Suppressor macrophage (primary cell): Measurements from ENCODE around the gene SYT1.

Experiments
- DNase-seq, 4 experiments: peaks; one replicate each; pipeline ENCODE4 v3.0.0-alpha.2; 2020 to 2022

The SYT1 gene

GRCh38 chr12:79063258-79063657, 198.7 kb downstream of the SYT1 start:
- DNase-seq, result no peak

- no peak for DNase-seq
These were observed 203.4 kb downstream of the SYT1 start for GRCh38 chr12:79067977-79068376.

DNA sequence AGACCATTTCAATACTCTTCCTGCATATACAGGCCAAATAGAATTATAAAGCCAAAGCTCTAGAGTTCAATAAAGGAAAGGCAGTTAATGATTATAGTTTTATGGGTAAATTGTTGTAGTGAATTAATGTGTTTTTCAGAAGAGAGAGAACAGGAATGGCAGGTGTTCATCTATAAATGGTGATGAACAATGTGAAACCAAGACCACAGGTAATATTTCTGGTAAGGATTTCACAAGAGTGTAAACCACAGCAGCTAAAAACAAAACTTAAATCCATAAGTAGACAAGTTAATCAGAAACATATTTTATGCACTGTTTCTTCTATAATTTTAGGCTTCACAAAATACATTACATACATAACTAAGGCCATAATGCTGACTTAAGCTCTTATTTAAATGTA, 204.4 kb downstream of the SYT1 start:
- no peak for DNase-seq

- no peak for DNase-seq
These were observed 206.9 kb downstream of the SYT1 start for GRCh38 chr12:79071498-79071897.

GRCh38 chr12:79073506-79073905, 208.9 kb downstream of the SYT1 start:
- DNase-seq, result no peak

GRCh38 chr12:79082595-79082994, 218.0 kb downstream of the SYT1 start:
- DNase-seq, result no peak

DNA sequence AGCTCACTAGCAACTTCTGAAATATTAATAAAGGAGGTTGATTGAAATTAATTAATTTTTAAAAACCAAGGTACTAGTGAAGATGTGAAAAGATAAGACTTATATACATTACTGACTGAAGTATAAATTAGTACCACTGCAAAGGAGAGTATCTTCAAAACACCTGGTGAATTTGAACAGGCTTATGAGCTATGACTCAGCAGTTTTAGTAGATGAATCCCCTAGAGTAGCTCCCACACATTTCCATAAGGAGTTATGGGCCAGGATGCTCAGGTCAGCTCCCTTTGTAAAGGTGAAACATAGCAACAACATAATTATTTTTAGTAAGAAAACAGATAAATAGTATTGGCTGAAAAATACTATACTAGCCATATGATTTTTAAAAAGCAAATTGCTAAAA, 218.6 kb downstream of the SYT1 start:
- DNase-seq, result no peak

GRCh38 chr12:79085106-79085682, 220.6 kb downstream of the SYT1 start:
- no peak for DNase-seq

- DNase-seq, result no peak
These were observed 222.1 kb downstream of the SYT1 start for GRCh38 chr12:79086541-79087296.

- DNase-seq, result no peak
These were observed 234.0 kb downstream of the SYT1 start for GRCh38 chr12:79098530-79098929.

DNA sequence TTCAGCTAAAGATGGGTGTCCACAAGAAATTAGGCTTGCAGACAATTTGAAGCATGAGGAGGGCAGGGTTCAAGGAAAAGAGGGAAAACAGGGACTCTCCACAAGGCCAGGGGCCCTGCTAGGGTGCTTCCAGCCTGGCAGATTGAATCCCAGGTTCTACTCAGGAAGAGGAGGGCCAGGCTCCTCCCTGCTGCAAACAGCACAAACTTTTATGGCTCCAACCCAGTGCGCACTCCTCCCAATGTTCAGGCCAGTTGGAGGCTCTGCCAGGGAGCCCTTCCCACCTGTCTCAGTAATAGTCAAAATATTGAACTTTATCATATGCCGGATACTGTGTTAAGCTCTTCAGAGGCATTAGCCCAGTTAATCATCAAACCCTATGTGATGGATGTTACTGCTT, 244.4 kb downstream of the SYT1 start:
- no peak for DNase-seq

DNA sequence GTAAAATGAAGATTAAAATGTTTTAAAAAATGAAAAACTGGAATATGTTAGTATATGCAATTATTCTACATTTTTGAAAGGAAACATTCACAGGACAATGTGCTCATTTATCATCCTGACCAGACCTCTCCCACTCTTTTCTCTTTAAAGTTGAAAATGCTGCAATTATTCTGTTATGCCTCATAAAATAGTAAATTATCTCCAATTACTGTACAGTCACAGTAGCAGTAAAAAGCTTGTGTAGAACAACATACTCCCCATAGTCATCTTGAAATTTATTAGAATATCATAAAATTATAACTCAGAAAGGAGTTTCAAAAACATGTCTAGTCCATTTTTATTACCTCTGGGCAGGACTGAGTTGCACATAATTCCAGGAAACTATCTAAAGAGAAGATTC, 250.3 kb downstream of the SYT1 start:
- DNase-seq, result no peak

- DNase-seq, result no peak
These were observed 251.2 kb downstream of the SYT1 start for GRCh38 chr12:79115743-79116142.

DNA sequence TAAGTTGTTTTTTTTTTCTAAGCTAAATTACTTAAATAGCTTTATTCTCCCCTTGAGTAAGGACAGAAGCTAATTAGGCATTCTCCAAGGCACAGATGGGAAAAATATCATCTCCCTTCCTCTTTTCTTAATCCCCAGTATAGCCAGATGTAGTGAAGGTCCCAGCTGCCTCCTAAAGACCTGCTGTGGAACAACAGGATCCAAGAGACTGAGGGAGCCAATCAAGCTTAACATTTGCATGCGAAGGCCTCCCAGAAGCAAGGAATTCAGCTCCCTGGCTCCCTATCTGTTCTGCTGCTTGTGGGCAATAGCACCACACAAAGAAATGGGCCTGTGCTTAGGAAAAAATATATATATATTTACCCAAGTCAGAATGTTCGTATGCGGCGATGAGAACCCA, 255.2 kb downstream of the SYT1 start:
- DNase-seq, result no peak

DNA sequence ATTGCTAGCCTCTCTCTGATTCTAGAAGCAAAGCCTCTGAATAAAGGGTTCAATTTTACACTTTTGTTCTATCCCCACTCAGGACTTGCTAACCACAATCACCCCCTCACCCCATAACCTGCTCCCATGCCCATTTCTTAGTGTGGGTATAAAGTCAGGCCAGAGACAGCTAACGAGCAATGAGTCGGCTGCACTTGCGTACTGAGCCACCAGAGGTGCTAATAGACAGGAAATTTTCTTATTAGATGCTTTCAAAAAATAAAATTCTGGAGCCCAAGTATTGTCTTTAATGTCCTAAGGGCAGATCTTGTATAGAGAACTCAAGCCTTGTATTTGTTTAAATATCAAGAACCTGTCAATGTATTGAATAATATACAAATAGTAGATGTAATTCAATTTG, 256.9 kb downstream of the SYT1 start:
- DNase-seq, result peak in 3 of 4 experiments; percentile 5 to 24 (median 21)

DNA sequence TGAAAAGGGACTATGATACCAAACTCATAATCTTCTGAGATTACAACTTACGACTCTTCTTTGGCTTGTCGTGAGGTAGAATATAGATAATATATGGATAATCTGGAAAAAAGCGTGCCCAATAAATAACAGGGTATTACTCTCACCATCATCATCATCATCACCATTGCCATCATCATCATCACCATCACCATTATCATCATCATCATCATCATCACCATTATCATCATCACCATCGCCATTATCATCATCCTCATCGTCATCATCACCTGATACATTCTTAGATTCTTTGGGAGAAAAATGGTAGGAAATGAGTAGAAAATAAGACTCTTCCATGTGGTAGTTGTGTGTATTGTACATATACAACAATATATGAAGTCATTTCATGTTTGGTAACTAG, 259.8 kb downstream of the SYT1 start:
- no peak for DNase-seq

DNA sequence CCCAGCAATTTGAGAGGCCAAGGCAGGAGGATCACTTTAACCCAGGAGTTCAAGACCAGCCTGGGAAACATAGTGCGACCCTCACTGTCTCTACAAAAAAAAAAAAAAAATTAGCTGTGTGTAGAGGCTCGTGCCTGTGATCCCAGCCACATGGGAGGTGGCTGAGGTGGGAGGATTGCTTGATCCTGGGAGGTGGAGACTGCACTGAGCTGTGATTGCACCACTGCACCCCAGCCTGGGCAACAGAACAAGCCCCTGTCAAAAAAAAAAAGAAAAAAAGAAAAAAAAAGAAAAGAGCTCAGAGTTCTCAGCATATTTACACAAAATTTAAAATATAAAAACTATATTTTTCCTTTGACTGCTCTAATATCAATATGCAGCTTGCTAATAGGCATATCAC, 260.8 kb downstream of the SYT1 start:
- DNase-seq, result no peak

- peak; percentile 41 to 79 (median 68) for DNase-seq
These were observed 262.7 kb downstream of the SYT1 start for GRCh38 chr12:79127271-79127751.

DNA sequence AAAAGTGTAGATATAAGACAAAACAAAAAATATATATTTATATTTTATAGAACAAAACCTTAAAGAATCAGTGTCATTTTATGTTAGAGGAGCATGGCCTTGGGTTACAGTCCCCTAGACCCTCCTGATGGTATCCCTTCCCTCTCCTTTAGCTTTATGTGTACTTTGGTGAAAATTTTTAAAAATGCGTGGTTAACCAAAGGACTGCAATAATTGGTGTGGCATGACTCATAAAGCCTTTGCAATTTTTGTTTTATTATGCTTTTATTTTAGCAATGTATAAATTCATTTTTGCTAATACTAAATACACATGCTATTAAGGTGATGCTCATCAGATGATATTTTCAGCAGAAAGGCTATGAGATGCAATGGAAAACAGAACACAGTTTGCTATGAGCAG, 264.4 kb downstream of the SYT1 start:
- no peak for DNase-seq

- no peak for DNase-seq
These were observed 274.3 kb downstream of the SYT1 start for GRCh38 chr12:79138872-79139271.

DNA sequence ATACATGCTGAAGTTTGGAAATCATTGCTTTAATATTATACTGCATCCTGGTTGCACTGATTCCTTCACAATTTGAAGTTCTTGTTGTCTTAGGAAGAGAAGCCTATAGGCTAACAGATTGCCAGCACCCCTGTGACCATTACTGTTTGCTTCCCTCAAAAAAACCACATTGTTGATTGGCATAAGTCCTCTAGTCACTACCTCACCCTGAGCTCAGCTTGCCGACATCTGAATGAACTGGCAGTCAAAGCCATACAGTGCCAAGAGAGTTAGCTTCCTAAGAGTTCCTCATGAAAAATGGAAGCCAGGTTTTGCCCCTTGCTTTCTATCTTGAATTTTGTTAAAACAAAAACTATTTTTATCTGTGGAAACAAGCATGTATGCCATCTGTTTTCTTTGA, 276.1 kb downstream of the SYT1 start:
- no peak for DNase-seq

- DNase-seq, result no peak
These were observed 277.2 kb downstream of the SYT1 start for GRCh38 chr12:79141776-79142175.

GRCh38 chr12:79143803-79144202, 279.2 kb downstream of the SYT1 start:
- DNase-seq, result no peak

DNA sequence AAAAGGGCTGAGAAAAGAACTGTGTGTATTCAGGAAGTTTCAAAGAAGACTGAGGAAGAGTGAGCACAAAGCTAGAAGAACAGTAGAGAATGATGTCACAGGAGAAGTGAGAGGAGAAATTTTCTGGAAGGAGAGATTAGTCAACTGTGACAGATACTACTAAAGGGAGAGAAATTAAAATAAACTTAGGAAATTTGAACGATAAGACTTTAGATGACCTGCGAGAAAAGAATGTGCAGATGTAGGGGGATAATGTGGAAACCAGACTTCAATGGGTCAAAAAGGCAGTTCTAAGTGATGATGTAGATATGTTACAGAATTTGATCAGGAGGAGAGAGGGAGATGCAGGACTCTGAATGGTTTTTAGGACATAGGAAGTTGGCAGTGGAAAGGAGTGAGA, 287.4 kb downstream of the SYT1 start:
- DNase-seq, result no peak

- peak in 2 of 4 experiments; percentile 31 to 53 for DNase-seq
These were observed 291.1 kb downstream of the SYT1 start for GRCh38 chr12:79155683-79156082.
